ENCODE measurements around the gene MAP10. TPM values are rescaled to one million over a fixed set of nuclear protein-coding genes. Genes with fewer than 3 reads are reported as not detected.

The MAP10 gene
- total RNA-seq, 5 donors from 2014 or later (not counting 1 experiment from before 2014, with no cell fraction given), result 1.4 to 2.7 (median 1.5) TPM

- Mint-ChIP-seq H3K27me3 (no peaks in the 10 kb centered on the region), H3K4me1 (no peaks in the 10 kb centered on the region), H3K27ac (no peak overlapping the region), H3K36me3 (no peaks in the 10 kb centered on the region), H3K9me3 (peaks cover 7 to 35% (median 21%) of the 10 kb centered on the region in 3 donors), H3K4me3 (no peak overlapping the region)
- no peak overlapping the region for H3K4me3 ChIP-seq (ENCODE audit: control insufficient read depth in 1 of 2, extremely low read depth in 1 of 2, low read length in 1 of 2)
- no peaks in the 10 kb centered on the region for H3K36me3 ChIP-seq (ENCODE audit: control insufficient read depth in 2 of 2, extremely low read depth in 1 of 2, insufficient read depth in 1 of 2, low read length in 1 of 2)
- ATAC-seq (replicated peaks in 1 of 4), result no peak
- WGBS (ENCODE audit: insufficient coverage), result 50% methylated on average over 1 of the region's 2 CpGs
- POLR2A ChIA-PET, result no interaction called here
- H3K9me3 ChIP-seq, result peaks cover 2% of the 10 kb centered on the region
- H3K27me3 ChIP-seq (replicated peaks in 1 of 2; ENCODE audit: control insufficient read depth in 2 of 2, extremely low read depth in 1 of 2, insufficient read depth in 2 of 2, low read length in 1 of 2), result no peaks in the 10 kb centered on the region
- no peak for DNase-seq
- CTCF ChIA-PET, result no interaction called here
- no peaks in the 10 kb centered on the region for H3K4me1 ChIP-seq (ENCODE audit: control insufficient read depth in 1 of 2, extremely low read depth in 1 of 2, insufficient read depth in 2 of 2, low read length in 2 of 2)
- no peak overlapping the region for H3K27ac ChIP-seq (ENCODE audit: low read length)
These were observed 7.3 kb downstream of the MAP10 start for GRCh38 chr1:232812560-232812959.

GRCh38 chr1:232813097-232813496 lies 7.9 kb downstream of the MAP10 start:
- no peak overlapping the region for H3K27ac ChIP-seq (ENCODE audit: low read length)
- no peak for ATAC-seq (replicated peaks in 1 of 4)
- H3K36me3 ChIP-seq (ENCODE audit: control insufficient read depth in 2 of 2, extremely low read depth in 1 of 2, insufficient read depth in 1 of 2, low read length in 1 of 2), result no peaks in the 10 kb centered on the region
- Mint-ChIP-seq H3K36me3 (no peaks in the 10 kb centered on the region), H3K4me1 (no peaks in the 10 kb centered on the region), H3K27me3 (no peaks in the 10 kb centered on the region), H3K27ac (no peak overlapping the region), H3K4me3 (no peak overlapping the region), H3K9me3 (peaks cover 4 to 32% (median 19%) of the 10 kb centered on the region in 3 donors)
- POLR2A ChIA-PET, result no interaction called here
- H3K4me3 ChIP-seq (ENCODE audit: control insufficient read depth in 1 of 2, extremely low read depth in 1 of 2, low read length in 1 of 2), result no peak overlapping the region
- H3K4me1 ChIP-seq (ENCODE audit: control insufficient read depth in 1 of 2, extremely low read depth in 1 of 2, insufficient read depth in 2 of 2, low read length in 2 of 2), result no peaks in the 10 kb centered on the region
- CTCF ChIA-PET, result no interaction called here
- H3K27me3 ChIP-seq (replicated peaks in 1 of 2; ENCODE audit: control insufficient read depth in 2 of 2, extremely low read depth in 1 of 2, insufficient read depth in 2 of 2, low read length in 1 of 2), result no peaks in the 10 kb centered on the region
- 100% methylated on average over 1 of the region's 4 CpGs for WGBS (ENCODE audit: insufficient coverage)
- no peak for DNase-seq
- peaks cover 2% of the 10 kb centered on the region for H3K9me3 ChIP-seq

DNA sequence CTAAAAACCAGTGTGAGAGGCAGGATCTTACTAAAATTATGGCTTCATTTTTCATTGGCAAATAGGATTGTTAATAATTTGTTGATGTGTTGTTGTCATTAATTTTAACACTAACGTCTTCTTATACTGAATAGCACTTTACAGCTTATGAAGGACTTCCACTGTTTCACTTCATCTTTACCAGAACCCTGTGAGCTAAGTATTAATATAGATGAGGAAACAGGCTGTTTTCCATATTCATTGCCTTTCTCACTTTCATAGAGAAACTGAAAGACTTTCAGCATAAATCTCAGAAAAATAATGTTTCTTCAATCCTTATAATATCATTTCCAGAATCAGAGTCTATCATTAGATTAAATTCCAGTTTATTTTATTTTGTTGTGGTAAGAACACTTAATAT lies 8.5 kb downstream of the MAP10 start:
- H3K36me3 ChIP-seq (ENCODE audit: control insufficient read depth in 2 of 2, extremely low read depth in 1 of 2, insufficient read depth in 1 of 2, low read length in 1 of 2), result no peaks in the 10 kb centered on the region
- ATAC-seq (replicated peaks in 1 of 4), result no peak
- Mint-ChIP-seq H3K4me1 (no peaks in the 10 kb centered on the region), H3K36me3 (no peaks in the 10 kb centered on the region), H3K4me3 (no peak overlapping the region), H3K27ac (no peak overlapping the region), H3K27me3 (no peaks in the 10 kb centered on the region), H3K9me3 (peaks cover 4 to 32% (median 17%) of the 10 kb centered on the region in 3 donors)
- H3K27ac ChIP-seq (ENCODE audit: low read length), result no peak overlapping the region
- ChIA-PET POLR2A (interaction anchor here in 1 of 2 donors (0.7 kb wide), 1 partner anchor 110 kb away, joined by 4 read pairs; no protein-coding TSS in a partner anchor), CTCF (no interaction called here)
- peaks cover 2% of the 10 kb centered on the region for H3K9me3 ChIP-seq
- H3K27me3 ChIP-seq (replicated peaks in 1 of 2; ENCODE audit: control insufficient read depth in 2 of 2, extremely low read depth in 1 of 2, insufficient read depth in 2 of 2, low read length in 1 of 2), result no peaks in the 10 kb centered on the region
- H3K4me1 ChIP-seq (ENCODE audit: control insufficient read depth in 1 of 2, extremely low read depth in 1 of 2, insufficient read depth in 2 of 2, low read length in 2 of 2), result no peaks in the 10 kb centered on the region
- no peak overlapping the region for H3K4me3 ChIP-seq (ENCODE audit: control insufficient read depth in 1 of 2, extremely low read depth in 1 of 2, low read length in 1 of 2)
- no peak for DNase-seq
- WGBS (ENCODE audit: insufficient coverage), result no CpG with 5 or more reads among the region's 1 CpG

- WGBS (ENCODE audit: insufficient coverage), result no CpG with 5 or more reads among the region's 1 CpG
- no peak overlapping the region for H3K4me3 Mint-ChIP-seq
- no peaks in the 10 kb centered on the region for H3K36me3 ChIP-seq (ENCODE audit: control insufficient read depth in 2 of 2, extremely low read depth in 1 of 2, insufficient read depth in 1 of 2, low read length in 1 of 2)
- H3K9me3 Mint-ChIP-seq, result peaks cover 4 to 18% (median 9%) of the 10 kb centered on the region in 3 donors
- POLR2A ChIA-PET, result no interaction called here
- no peak overlapping the region for H3K27ac Mint-ChIP-seq
- H3K9me3 ChIP-seq, result peaks cover 2% of the 10 kb centered on the region
- H3K4me3 ChIP-seq (ENCODE audit: control insufficient read depth in 1 of 2, extremely low read depth in 1 of 2, low read length in 1 of 2), result no peak overlapping the region
- H3K27me3 ChIP-seq (replicated peaks in 1 of 2; ENCODE audit: control insufficient read depth in 2 of 2, extremely low read depth in 1 of 2, insufficient read depth in 2 of 2, low read length in 1 of 2), result no peaks in the 10 kb centered on the region
- DNase-seq (no peak), ATAC-seq (replicated peaks in 1 of 4) (no peak)
- no peaks in the 10 kb centered on the region for H3K4me1 Mint-ChIP-seq
- H3K27ac ChIP-seq (ENCODE audit: low read length), result no peak overlapping the region
- H3K36me3 Mint-ChIP-seq, result no peaks in the 10 kb centered on the region
- peaks cover 2 to 9% of the 10 kb centered on the region in 2 donors for H3K27me3 Mint-ChIP-seq
- CTCF ChIA-PET, result no interaction called here
- no peaks in the 10 kb centered on the region for H3K4me1 ChIP-seq (ENCODE audit: control insufficient read depth in 1 of 2, extremely low read depth in 1 of 2, insufficient read depth in 2 of 2, low read length in 2 of 2)
These were observed 11.1 kb downstream of the MAP10 start for GRCh38 chr1:232816324-232816723.

DNA sequence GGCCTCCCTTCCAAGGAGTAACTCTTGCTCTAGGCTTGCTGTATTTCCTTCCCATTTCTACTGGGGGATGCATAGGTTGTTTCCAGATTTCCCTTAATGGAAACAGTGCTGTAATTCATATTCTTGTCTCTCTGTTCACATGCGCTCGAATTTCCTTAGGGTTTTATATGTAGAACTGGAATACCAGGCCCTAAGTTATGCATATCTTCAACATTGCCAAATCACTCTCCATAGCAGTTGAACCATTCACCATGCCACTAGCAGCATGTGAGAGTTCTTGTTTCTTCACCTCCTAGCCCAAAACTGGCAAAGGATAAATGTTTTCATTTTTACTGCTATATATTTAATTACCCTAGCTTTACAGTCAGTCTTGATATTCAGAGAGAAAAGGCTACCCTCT lies 12.8 kb downstream of the MAP10 start:
- H3K27me3 Mint-ChIP-seq, result peaks cover 5 to 9% of the 10 kb centered on the region in 2 donors
- ChIA-PET POLR2A (no interaction called here), CTCF (no interaction called here)
- Histone ChIP-seq H3K27ac (ENCODE audit: low read length) (no peak overlapping the region), H3K9me3 (peaks cover 2% of the 10 kb centered on the region), H3K4me3 (ENCODE audit: control insufficient read depth in 1 of 2, extremely low read depth in 1 of 2, low read length in 1 of 2) (no peak overlapping the region), H3K27me3 (replicated peaks in 1 of 2; ENCODE audit: control insufficient read depth in 2 of 2, extremely low read depth in 1 of 2, insufficient read depth in 2 of 2, low read length in 1 of 2) (no peaks in the 10 kb centered on the region), H3K36me3 (ENCODE audit: control insufficient read depth in 2 of 2, extremely low read depth in 1 of 2, insufficient read depth in 1 of 2, low read length in 1 of 2) (no peaks in the 10 kb centered on the region), H3K4me1 (ENCODE audit: control insufficient read depth in 1 of 2, extremely low read depth in 1 of 2, insufficient read depth in 2 of 2, low read length in 2 of 2) (no peaks in the 10 kb centered on the region)
- no peaks in the 10 kb centered on the region for H3K4me1 Mint-ChIP-seq
- no peaks in the 10 kb centered on the region for H3K36me3 Mint-ChIP-seq
- no peak overlapping the region for H3K4me3 Mint-ChIP-seq
- H3K9me3 Mint-ChIP-seq, result peaks cover 3 to 4% (median 4%) of the 10 kb centered on the region in 3 donors
- no peak for DNase-seq
- no CpG with 5 or more reads among the region's 2 CpGs for WGBS (ENCODE audit: insufficient coverage)
- no peak overlapping the region for H3K27ac Mint-ChIP-seq
- no peak for ATAC-seq (replicated peaks in 1 of 4)

DNA sequence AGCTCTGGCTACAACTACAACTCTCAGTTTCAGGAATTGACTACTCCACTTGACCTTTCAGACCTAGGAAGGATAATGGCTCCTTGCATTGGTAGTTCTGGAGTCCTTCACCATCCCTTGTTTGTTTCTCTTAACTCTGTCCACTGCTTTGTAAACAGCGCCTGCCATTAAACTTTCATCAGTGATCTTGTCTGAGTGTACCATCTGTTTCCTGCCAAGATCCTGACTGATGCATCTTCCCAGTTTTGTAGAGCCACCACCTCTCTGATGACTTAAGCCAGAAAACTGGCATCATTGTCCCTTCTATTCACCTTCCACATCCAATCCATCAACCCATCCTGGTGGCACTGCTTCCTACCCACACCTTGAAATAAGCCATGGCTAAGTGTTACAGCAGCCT lies 15.2 kb downstream of the MAP10 start:
- no peaks in the 10 kb centered on the region for H3K4me1 ChIP-seq (ENCODE audit: control insufficient read depth in 1 of 2, extremely low read depth in 1 of 2, insufficient read depth in 2 of 2, low read length in 2 of 2)
- WGBS (ENCODE audit: insufficient coverage), result 83% methylated on average over 1 of the region's 1 CpG
- no peaks in the 10 kb centered on the region for H3K36me3 Mint-ChIP-seq
- H3K27me3 Mint-ChIP-seq, result peaks cover 5 to 9% of the 10 kb centered on the region in 2 donors
- no peaks in the 10 kb centered on the region for H3K4me1 Mint-ChIP-seq
- no peak overlapping the region for H3K27ac Mint-ChIP-seq
- H3K27ac ChIP-seq (ENCODE audit: low read length), result no peak overlapping the region
- H3K4me3 ChIP-seq (ENCODE audit: control insufficient read depth in 1 of 2, extremely low read depth in 1 of 2, low read length in 1 of 2), result no peak overlapping the region
- ATAC-seq (replicated peaks in 1 of 4), result no peak
- no peaks in the 10 kb centered on the region for H3K9me3 Mint-ChIP-seq
- CTCF ChIA-PET, result interaction anchor here in 1 of 2 donors (1.1 kb wide), 1 partner anchor 27 kb away, joined by 3 read pairs; no protein-coding TSS in a partner anchor
- POLR2A ChIA-PET, result no interaction called here
- H3K4me3 Mint-ChIP-seq, result no peak overlapping the region
- H3K36me3 ChIP-seq (ENCODE audit: control insufficient read depth in 2 of 2, extremely low read depth in 1 of 2, insufficient read depth in 1 of 2, low read length in 1 of 2), result no peaks in the 10 kb centered on the region
- H3K9me3 ChIP-seq, result no peaks in the 10 kb centered on the region
- H3K27me3 ChIP-seq (replicated peaks in 1 of 2; ENCODE audit: control insufficient read depth in 2 of 2, extremely low read depth in 1 of 2, insufficient read depth in 2 of 2, low read length in 1 of 2), result no peaks in the 10 kb centered on the region
- no peak for DNase-seq

GRCh38 chr1:232822530-232822929 lies 17.3 kb downstream of the MAP10 start:
- no CpG with 5 or more reads among the region's 2 CpGs for WGBS (ENCODE audit: insufficient coverage)
- Histone ChIP-seq H3K9me3 (no peaks in the 10 kb centered on the region), H3K4me1 (ENCODE audit: control insufficient read depth in 1 of 2, extremely low read depth in 1 of 2, insufficient read depth in 2 of 2, low read length in 2 of 2) (no peaks in the 10 kb centered on the region), H3K27ac (ENCODE audit: low read length) (no peak overlapping the region), H3K27me3 (replicated peaks in 1 of 2; ENCODE audit: control insufficient read depth in 2 of 2, extremely low read depth in 1 of 2, insufficient read depth in 2 of 2, low read length in 1 of 2) (no peaks in the 10 kb centered on the region), H3K4me3 (ENCODE audit: control insufficient read depth in 1 of 2, extremely low read depth in 1 of 2, low read length in 1 of 2) (no peak overlapping the region), H3K36me3 (ENCODE audit: control insufficient read depth in 2 of 2, extremely low read depth in 1 of 2, insufficient read depth in 1 of 2, low read length in 1 of 2) (no peaks in the 10 kb centered on the region)
- H3K27me3 Mint-ChIP-seq, result peaks cover 5 to 9% of the 10 kb centered on the region in 2 donors
- DNase-seq, result no peak
- ChIA-PET CTCF (no interaction called here), POLR2A (no interaction called here)
- no peak overlapping the region for H3K27ac Mint-ChIP-seq
- H3K4me3 Mint-ChIP-seq, result no peak overlapping the region
- no peak for ATAC-seq (replicated peaks in 1 of 4)
- no peaks in the 10 kb centered on the region for H3K4me1 Mint-ChIP-seq
- H3K9me3 Mint-ChIP-seq, result no peaks in the 10 kb centered on the region
- no peaks in the 10 kb centered on the region for H3K36me3 Mint-ChIP-seq

Data from T-cell (primary cell).